GM19438 (cell line): ENCODE data around the gene CDH19.

Experiments
- ATAC-seq: cut with Tn5 transposase; IDR thresholded peaks from one replicate; pipeline ENCODE4 v1.9.1; 2021; ENCODE audit warnings: low read depth; ENCODE audit not compliant: unreplicated experiment

Gene CDH19

GRCh38 chr18:66566616-66567015 is 37.3 kb downstream of the CDH19 start:
- ATAC-seq = no peak

- no peak for ATAC-seq
Observed at GRCh38 chr18:66564236-66564635, 39.7 kb downstream of the CDH19 start.

- no peak for ATAC-seq
Observed at GRCh38 chr18:66562279-66562678, 41.6 kb downstream of the CDH19 start.

- no peak for ATAC-seq
Observed at GRCh38 chr18:66560094-66560493, 43.8 kb downstream of the CDH19 start.

GRCh38 chr18:66558773-66559172 is 45.1 kb downstream of the CDH19 start:
- ATAC-seq = no peak

- no peak for ATAC-seq
Observed at GRCh38 chr18:66557091-66557490, 46.8 kb downstream of the CDH19 start.

- ATAC-seq = no peak
Observed at GRCh38 chr18:66555585-66555984, 48.3 kb downstream of the CDH19 start.

GRCh38 chr18:66553824-66554223 is 50.1 kb downstream of the CDH19 start:
- ATAC-seq = no peak

- no peak for ATAC-seq
Observed at GRCh38 chr18:66550366-66550765, 53.5 kb downstream of the CDH19 start.

- ATAC-seq = no peak
Observed at GRCh38 chr18:66548747-66549146, 55.1 kb downstream of the CDH19 start.

- no peak for ATAC-seq
Observed at GRCh38 chr18:66534110-66534509, 69.8 kb downstream of the CDH19 start.

- ATAC-seq = no peak
Observed at GRCh38 chr18:66533693-66534092, 70.2 kb downstream of the CDH19 start.

GRCh38 chr18:66523219-66523991 is 80.5 kb downstream of the CDH19 start:
- no peak for ATAC-seq

GRCh38 chr18:66513996-66514395 is 89.9 kb downstream of the CDH19 start:
- ATAC-seq = no peak

- ATAC-seq = no peak
Observed at GRCh38 chr18:66511792-66512191, 92.1 kb downstream of the CDH19 start.

GRCh38 chr18:66511289-66511688 is 92.6 kb downstream of the CDH19 start:
- no peak for ATAC-seq

GRCh38 chr18:66510357-66511045 is 93.4 kb downstream of the CDH19 start:
- no peak for ATAC-seq

- ATAC-seq = no peak
Observed at GRCh38 chr18:66508937-66509336, 95.0 kb downstream of the CDH19 start.

- no peak for ATAC-seq
Observed at GRCh38 chr18:66506178-66506577, 97.7 kb downstream of the CDH19 start.

GRCh38 chr18:66497351-66497750 is 106.5 kb downstream of the CDH19 start:
- ATAC-seq = no peak

GRCh38 chr18:66495844-66496243 is 108.0 kb downstream of the CDH19 start:
- ATAC-seq = no peak

GRCh38 chr18:66473882-66474281 is 130.0 kb downstream of the CDH19 start:
- ATAC-seq = no peak
